ENCODE results near the gene MTOR.
"Not testable (repeated sequence)": the region's sequence is repeated elsewhere in the genome, so short reads cannot be mapped to it uniquely, and the experiment has no call there.

The MTOR gene

DNA sequence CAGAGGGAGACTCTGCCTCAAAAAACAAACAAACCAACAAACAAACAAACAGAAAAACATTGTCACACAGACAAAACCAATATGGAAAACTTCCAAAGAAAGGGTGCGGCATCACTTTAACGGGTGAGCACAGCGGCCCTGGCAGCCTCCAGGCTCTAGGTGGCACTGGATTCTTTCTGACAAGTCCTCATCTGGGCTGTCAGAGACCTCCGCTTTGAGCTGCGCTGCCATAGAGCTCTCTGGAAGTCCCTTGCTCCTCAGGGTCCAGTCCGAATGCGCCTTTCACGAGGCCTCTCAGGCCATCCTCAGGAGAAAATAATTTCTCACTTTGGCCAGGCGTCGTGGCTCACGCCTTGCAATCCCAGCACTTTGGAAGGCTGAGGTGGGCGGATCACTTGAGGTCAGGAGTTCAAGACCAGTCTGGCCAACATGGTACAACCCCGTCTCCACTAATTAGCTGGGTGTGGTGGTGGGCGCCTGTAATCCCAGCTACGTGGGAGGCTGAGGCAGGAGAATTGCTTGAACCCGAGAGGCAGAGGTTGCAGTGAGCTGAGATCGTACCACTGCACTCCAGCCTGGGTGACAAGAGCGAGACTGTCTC is 198.3 kb downstream of the MTOR start:
- not testable (repeated sequence) for H3F3A ChIP-seq (ENCODE audit: low read depth); H3K4me3 ChIP-seq (ENCODE audit: low read length, poor library complexity, severe bottlenecking); H3K9ac ChIP-seq (ENCODE audit: low read depth, low read length, poor library complexity, severe bottlenecking); H3K9me3 ChIP-seq (ENCODE audit: insufficient read depth, low read depth, low read length); H2AFZ ChIP-seq (ENCODE audit: low read length); H4K20me1 ChIP-seq (ENCODE audit: insufficient read depth, low read length, poor library complexity, severe bottlenecking); H3K27me3 ChIP-seq (ENCODE audit: insufficient read depth, low read length, poor library complexity, severe bottlenecking); H3K4me2 ChIP-seq (ENCODE audit: low read depth, low read length, poor library complexity, severe bottlenecking); H3K9me2 ChIP-seq (replicated peaks; ENCODE audit: low read depth, low read length)
- peaks cover 37% of the 10 kb centered on the region; the same call in 1 of the 2 replicates for H3K36me3 ChIP-seq (ENCODE audit: insufficient read depth, low read length)
- TF ChIP-seq, protein P1, sequence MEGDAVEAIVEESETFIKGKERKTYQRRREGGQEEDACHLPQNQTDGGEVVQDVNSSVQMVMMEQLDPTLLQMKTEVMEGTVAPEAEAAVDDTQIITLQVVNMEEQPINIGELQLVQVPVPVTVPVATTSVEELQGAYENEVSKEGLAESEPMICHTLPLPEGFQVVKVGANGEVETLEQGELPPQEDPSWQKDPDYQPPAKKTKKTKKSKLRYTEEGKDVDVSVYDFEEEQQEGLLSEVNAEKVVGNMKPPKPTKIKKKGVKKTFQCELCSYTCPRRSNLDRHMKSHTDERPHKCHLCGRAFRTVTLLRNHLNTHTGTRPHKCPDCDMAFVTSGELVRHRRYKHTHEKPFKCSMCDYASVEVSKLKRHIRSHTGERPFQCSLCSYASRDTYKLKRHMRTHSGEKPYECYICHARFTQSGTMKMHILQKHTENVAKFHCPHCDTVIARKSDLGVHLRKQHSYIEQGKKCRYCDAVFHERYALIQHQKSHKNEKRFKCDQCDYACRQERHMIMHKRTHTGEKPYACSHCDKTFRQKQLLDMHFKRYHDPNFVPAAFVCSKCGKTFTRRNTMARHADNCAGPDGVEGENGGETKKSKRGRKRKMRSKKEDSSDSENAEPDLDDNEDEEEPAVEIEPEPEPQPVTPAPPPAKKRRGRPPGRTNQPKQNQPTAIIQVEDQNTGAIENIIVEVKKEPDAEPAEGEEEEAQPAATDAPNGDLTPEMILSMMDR (conservative IDR thresholded peaks at IDR 0.05; ENCODE audit: low read length) = peak; percentile 57
- peaks cover 36% of the 10 kb centered on the region for H3K4me1 ChIP-seq (ENCODE audit: insufficient read depth, low read length, poor library complexity, severe bottlenecking)
- H3K79me2 ChIP-seq (ENCODE audit: insufficient read depth, low read length) = peaks cover 23% of the 10 kb centered on the region

DNA sequence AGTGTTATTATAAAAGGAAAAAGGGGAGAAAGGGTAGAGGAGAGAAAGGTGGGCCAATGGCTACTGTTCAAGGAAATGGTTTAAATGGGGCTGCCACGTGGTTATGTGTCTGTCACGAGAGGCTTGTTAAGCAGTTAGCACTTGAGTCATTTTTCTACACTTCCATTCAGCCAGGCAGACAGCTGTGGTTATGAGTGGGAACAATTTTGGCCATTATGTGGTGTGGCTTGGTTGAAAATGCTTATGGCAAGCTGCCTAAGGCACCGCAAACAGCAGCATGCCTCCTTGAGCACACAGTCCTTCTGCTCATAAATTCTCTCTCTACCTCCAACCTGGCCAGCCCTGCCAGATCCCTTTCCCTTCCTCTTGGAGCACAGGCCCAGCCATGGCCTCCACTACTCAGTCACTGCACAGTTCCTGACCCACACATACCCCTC is 199.4 kb downstream of the MTOR start:
- no peaks in the 10 kb centered on the region for H3K9me2 ChIP-seq (replicated peaks; ENCODE audit: low read depth, low read length)
- H3K4me3 ChIP-seq (ENCODE audit: low read length, poor library complexity, severe bottlenecking) = no peak overlapping the region
- H3K36me3 ChIP-seq (ENCODE audit: insufficient read depth, low read length) = peaks cover 26% of the 10 kb centered on the region; the same call in 1 of the 2 replicates
- H3K27me3 ChIP-seq (ENCODE audit: insufficient read depth, low read length, poor library complexity, severe bottlenecking) = no peaks in the 10 kb centered on the region
- H3K79me2 ChIP-seq (ENCODE audit: insufficient read depth, low read length) = peaks cover 33% of the 10 kb centered on the region
- H3K9me3 ChIP-seq (ENCODE audit: insufficient read depth, low read depth, low read length) = no peaks in the 10 kb centered on the region
- H3K9ac ChIP-seq (ENCODE audit: low read depth, low read length, poor library complexity, severe bottlenecking) = peak overlapping the region; percentile 78
- H4K20me1 ChIP-seq (ENCODE audit: insufficient read depth, low read length, poor library complexity, severe bottlenecking) = peaks cover 12% of the 10 kb centered on the region
- TF ChIP-seq EZH2phosphoT487 (IDR thresholded peaks at IDR 0.05; ENCODE audit: borderline replicate concordance) = no peak
- TF ChIP-seq, protein P1 (conservative IDR thresholded peaks at IDR 0.05; ENCODE audit: low read length) = no peak
- peaks cover 3% of the 10 kb centered on the region; the same call in 1 of the 2 replicates for H3F3A ChIP-seq (ENCODE audit: low read depth)
- H3K4me1 ChIP-seq (ENCODE audit: insufficient read depth, low read length, poor library complexity, severe bottlenecking) = peaks cover 26% of the 10 kb centered on the region
- H2AFZ ChIP-seq (ENCODE audit: low read length) = no peak overlapping the region
- peak overlapping the region; percentile 26 for H3K4me2 ChIP-seq (ENCODE audit: low read depth, low read length, poor library complexity, severe bottlenecking)

DNA sequence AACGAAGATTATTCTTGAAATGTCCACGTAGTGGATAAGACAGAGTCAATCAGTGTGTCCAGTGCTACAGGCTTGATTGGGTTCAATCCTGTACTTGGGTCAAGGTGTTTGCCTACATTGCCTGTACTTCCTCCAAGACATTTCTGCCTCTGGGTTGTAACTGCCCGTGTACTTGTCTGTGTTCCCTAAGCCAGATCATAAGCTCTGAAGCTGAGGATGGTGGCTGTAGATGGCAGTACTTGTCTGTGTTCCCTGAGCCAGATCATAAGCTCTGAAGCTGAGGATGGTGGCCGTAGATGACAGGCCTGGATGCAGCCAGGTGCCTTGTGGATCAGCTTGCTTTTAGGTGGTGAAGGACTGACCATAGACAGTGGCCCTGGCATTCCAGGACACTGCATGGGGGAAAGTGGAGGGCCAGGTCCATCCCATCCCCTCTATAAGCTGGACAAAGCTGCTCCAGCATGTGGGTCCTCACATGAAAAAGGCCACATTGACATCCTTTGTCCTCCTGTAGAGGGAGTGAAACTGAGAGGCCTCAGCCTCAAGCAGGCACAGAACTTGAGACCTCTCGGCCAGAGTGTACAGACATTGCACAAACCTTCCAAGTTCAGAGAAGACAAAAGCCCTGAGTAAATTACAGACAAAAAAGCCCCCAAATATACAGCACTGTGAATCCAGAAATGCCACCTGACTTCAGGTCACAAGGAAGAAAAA is 200.5 kb downstream of the MTOR start:
- Histone ChIP-seq H3K4me2 (ENCODE audit: low read depth, low read length, poor library complexity, severe bottlenecking) (peak overlapping the region; percentile 99), H3K27me3 (ENCODE audit: insufficient read depth, low read length, poor library complexity, severe bottlenecking) (no peaks in the 10 kb centered on the region), H2AFZ (ENCODE audit: low read length) (no peak overlapping the region), H3K79me2 (ENCODE audit: insufficient read depth, low read length) (peaks cover 38% of the 10 kb centered on the region), H3K9me3 (ENCODE audit: insufficient read depth, low read depth, low read length) (no peaks in the 10 kb centered on the region), H3K4me3 (ENCODE audit: low read length, poor library complexity, severe bottlenecking) (no peak overlapping the region), H3F3A (ENCODE audit: low read depth) (peaks cover 3% of the 10 kb centered on the region; the same call in 1 of the 2 replicates), H3K4me1 (ENCODE audit: insufficient read depth, low read length, poor library complexity, severe bottlenecking) (peaks cover 26% of the 10 kb centered on the region), H3K36me3 (ENCODE audit: insufficient read depth, low read length) (peaks cover 22% of the 10 kb centered on the region; the same call in 1 of the 2 replicates), H3K9ac (ENCODE audit: low read depth, low read length, poor library complexity, severe bottlenecking) (peak overlapping the region; percentile 78), H4K20me1 (ENCODE audit: insufficient read depth, low read length, poor library complexity, severe bottlenecking) (peaks cover 13% of the 10 kb centered on the region), H3K9me2 (replicated peaks; ENCODE audit: low read depth, low read length) (no peaks in the 10 kb centered on the region)
- TF ChIP-seq, protein P1 (conservative IDR thresholded peaks at IDR 0.05; ENCODE audit: low read length) = peak; percentile 19; the same call in 1 of the 2 replicates
- no peak for TF ChIP-seq EZH2phosphoT487 (IDR thresholded peaks at IDR 0.05; ENCODE audit: borderline replicate concordance)
